OCI-LY3 (cell line): ENCODE measurements around the gene AVPR1B.

Experiments
- EZH2phosphoT487 ChIP-seq: fragments of 200-600 bp; shearing (Covaris generic); IDR thresholded peaks from 2 replicates; pipeline ENCODE4 v1.6.1; 2018; ENCODE audit warnings: antibody characterized with exemption, mixed run types, low read depth
- TF ChIP-seq, protein P1 (sequence below): fragments of 200-600, 300-600 bp; sonication (generic); IDR thresholded peaks from 2 replicates; pipeline ENCODE4 v1.5.1; 2014; ENCODE audit warnings: antibody characterized with exemption, low read length, low read depth

DNA sequence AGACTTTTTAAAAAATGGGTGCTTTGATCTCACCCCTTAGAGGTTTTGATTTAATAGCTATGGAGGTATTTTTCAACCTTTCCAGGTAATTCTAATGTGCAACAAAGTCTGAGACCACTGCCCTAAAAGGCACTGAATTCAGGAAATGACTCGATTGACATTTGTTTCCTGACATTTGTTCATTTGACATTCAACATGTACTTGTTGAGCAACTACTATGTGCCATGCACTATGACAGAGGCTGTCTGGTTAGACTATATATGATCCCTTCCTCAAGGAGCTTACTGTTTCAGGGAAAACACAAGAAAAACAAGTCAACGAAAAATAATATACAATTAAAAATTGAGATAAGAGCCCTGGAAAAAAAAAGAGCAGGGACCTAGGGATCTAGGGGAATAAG is 25.6 kb upstream of the AVPR1B start:
- TF ChIP-seq, protein P1, sequence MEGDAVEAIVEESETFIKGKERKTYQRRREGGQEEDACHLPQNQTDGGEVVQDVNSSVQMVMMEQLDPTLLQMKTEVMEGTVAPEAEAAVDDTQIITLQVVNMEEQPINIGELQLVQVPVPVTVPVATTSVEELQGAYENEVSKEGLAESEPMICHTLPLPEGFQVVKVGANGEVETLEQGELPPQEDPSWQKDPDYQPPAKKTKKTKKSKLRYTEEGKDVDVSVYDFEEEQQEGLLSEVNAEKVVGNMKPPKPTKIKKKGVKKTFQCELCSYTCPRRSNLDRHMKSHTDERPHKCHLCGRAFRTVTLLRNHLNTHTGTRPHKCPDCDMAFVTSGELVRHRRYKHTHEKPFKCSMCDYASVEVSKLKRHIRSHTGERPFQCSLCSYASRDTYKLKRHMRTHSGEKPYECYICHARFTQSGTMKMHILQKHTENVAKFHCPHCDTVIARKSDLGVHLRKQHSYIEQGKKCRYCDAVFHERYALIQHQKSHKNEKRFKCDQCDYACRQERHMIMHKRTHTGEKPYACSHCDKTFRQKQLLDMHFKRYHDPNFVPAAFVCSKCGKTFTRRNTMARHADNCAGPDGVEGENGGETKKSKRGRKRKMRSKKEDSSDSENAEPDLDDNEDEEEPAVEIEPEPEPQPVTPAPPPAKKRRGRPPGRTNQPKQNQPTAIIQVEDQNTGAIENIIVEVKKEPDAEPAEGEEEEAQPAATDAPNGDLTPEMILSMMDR: no peak
- no peak for TF ChIP-seq EZH2phosphoT487
